Fibroblast of peridontal ligament (primary cell): ENCODE measurements around the gene PTBP3.
"Not testable (repeated sequence)": the region's sequence is repeated elsewhere in the genome, so short reads cannot be mapped to it uniquely, and the experiment has no call there.

Experiments
- DNase-seq: peaks from one replicate; pipeline ENCODE4 v3.0.0-alpha.2; 2010; ENCODE audit errors: extremely low read depth

The PTBP3 gene

DNA sequence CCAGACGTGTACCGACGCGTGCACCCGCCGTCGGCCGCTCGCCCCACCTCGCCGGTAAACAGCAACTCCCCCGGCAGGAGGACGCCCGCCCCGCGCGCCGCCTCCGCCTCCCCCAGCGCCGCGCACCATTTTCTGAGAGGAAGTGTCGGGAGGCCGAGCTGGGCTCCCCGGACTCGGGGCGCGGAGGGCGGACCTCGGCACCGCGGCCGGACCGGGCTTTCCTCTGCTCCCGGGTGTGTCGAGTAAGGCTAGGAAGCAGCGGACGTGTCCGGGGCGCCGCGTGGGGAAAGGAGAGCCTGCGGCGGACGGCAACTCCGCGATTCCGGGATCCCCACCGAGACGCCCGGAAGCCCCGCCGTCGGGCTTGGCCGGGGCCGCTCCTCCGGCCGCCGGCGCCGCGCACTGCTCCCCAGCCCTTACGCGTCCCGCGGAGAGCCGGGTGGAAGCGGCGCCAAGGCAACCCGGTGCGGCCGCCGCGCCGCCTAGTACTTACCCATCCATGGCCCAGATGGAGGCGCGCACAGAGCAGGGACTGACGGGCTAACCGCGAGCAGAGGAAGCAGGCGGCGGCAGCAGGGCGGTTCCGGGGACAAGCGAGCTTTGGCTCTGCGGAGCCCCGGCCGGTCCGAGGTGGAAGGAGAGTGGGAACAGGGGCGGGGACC is at the start of gene PTBP3:
TSS of gene PTBP3 (minus strand) at position 643 of the 662 bp plus-strand sequence. CDS start 35,754 bp downstream, outside the sequence.
- DNase-seq: no peak

DNA sequence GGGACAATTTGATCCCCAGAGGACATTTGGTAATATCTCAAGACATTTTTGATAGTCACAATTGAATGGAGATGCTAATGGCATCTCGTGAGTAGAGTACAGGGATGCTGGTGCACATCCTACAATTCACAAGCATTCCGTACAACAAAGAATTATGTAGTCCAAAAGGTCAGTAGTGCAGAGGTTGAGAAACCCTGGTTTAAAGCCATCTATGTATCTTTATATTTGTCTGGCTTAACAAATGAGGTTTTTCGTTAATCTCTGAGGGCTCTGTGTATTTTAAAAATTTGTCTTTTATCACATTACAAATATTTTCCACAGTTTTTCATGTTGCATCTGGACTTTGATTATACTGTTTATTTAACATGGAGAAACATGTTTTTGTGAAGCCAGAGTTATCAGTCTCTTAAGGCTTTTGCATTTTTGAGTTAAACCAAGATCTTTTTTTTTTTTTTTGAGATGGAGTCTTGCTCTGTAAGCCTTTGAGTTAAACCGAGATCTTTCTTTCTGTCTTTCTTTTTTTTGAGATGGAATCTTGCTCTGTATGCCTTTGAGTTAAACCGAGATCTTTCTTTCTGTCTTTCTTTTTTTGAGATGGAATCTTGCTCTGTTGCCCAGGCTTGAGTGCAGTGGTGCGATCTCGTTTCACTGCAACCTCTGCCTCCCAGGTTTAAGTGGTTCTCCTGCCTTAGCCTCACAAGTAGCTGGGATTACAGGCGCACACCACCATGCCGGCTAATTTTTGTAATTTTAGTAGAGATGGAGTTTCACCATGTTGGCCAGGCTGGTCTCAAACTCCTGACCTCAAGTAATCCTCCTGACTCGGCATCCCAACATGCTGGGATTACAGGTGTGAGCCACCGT is 49.3 kb upstream of the PTBP3 start:
- peak; percentile 17 for DNase-seq

- no peak for DNase-seq
Observed at GRCh38 chr9:112382066-112382465, 48.6 kb upstream of the PTBP3 start.

GRCh38 chr9:112380825-112381221 is 47.4 kb upstream of the PTBP3 start:
- DNase-seq: peak; percentile 64

DNA sequence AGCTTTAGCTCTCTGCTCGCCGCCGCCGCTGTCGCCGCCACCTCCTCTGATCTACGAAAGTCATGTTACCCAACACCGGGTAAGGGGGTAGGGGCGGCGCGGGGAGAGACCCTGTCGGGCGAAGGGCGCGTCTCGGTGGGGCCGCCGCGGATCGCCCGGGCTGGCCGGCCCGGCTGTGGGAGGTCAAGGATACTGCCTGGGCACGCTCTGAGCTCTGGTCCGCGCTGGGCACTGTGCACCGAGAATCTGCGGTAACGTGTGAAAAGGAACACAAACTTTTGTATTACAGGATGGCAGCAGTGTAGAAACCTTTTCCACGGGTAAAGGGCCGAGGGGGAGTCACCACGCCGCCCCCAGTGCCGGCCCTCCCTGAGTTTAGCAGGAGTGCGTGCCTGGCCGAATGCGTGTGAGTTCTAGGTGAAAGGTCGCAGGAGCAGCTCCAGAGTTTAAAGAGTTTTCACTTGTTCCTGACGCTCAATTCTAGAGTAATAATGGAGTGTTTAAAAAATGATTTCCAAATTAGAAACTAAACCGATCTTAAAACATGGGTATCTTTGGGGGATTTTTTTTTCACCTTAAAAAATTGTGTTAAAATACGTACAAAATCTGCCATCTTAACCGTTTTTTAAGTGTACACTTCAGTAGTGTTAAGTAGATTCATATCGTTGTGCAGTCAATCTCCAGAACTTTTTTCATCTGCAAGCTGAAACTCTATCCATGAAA is 46.8 kb upstream of the PTBP3 start, which contains the start of gene HSDL2:
TSS of gene HSDL2 (plus strand) at position 7 of the 723 bp plus-strand sequence. CDS start at position 63, 56 bp downstream.
- peak; percentile 50 for DNase-seq

- peak; percentile 97 for DNase-seq
Observed at GRCh38 chr9:112379177-112380101, 46.0 kb upstream of the PTBP3 start.

GRCh38 chr9:112378328-112379176 is 45.1 kb upstream of the PTBP3 start:
- peak; percentile 10 for DNase-seq

DNA sequence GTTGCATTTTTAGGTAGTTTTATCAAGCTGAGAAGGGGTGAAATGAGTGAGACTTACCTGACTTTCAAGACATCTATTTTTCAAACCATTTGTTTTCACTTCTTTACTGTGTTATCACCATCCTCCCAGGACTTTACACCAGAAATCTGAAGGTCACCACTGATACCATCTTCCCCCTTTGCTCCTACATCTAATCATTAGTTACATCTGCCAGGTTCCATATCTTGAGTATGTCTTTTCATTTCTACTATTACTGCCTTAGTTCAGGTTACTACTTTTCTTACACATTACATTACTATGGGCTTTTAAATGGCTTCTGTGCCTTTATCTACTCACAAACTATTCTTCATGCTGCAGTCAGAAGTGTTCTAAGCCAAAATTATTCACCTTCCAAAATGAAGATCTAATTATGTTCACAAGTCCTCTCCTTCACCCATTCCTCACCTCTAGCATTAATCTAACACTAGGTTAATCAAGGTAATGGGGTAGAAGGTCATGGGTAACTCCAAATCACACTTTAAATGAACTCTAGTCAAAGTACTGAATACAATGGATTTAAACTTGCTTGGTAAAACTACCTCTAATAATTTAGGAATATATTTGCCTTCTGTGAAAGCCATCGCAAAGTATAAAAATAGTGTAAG is 44.4 kb upstream of the PTBP3 start:
- peak; percentile 3 for DNase-seq

DNA sequence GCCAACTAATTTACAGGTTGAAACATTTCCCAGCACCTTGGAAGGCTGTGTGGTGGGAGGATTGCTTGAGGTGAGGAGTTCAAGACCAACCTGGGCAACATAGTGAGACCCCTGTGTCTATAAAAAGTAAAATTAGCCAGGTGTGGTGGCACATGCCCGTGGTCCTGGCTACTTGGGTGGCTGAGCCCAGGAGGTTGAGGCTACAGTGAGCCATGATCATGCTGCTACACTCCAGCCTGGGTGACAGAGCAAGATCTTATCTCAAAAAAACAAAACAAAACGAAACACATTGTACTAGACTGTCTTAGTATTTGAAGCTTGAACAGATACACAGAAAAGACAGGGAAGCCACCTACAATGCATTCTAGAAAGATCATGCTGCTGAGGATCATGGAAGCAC is 43.7 kb upstream of the PTBP3 start:
- no peak for DNase-seq

DNA sequence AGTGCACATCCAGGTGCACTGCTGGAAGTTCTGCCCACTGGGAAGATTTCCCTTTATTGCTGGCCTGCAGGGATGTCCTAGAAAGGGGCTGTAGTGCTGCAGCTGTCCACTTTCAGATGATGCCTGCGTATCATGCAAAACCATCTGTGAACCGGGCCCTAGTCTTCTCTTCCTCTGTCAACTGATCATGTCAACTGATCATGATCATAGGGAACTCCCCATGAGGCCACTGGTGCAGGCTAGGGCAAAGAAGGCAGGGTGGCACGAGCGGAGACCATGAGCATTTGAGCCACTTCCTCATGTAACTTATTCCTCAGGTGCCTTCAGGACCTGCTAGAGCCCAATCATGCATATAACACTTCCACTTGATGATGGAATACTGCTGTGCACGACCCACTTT is 41.9 kb upstream of the PTBP3 start:
- DNase-seq: no peak

DNA sequence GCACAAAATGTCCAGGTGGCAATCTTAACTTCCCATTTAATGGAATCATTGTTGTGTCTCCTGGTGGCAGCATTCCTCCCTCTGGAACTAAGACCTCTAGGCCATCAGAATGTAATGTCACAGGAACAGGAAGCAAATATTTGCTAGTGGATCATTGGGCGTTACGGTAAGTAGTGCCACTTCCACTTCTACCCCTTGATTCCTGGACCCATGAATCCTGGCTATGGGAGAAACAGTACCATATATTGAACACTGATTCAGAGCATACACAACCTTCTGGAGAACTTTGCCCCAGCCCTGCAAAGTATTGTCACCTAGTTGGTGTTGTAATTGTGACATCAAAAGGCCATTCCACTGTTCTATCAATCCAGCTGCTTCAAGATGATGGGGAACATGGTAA is 40.8 kb upstream of the PTBP3 start:
- DNase-seq: not testable (repeated sequence)

DNA sequence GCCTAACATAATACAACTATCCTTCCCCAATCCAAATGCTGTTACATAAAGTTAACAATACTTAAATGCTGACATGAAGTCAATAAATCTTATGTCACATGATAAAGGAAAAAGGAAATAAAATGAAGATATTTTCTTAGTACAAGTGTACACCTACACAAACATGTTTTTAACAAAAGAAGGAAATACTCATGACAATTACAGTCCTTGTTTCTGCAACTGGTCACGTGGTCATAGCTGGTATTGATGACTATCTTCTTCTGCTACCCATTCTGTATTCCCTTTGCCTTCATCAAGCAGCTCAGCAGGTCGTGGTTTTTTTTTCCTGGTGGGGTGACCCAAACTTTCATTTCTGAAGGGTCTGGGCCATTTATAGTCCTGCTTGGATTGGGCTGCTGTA is 40.2 kb upstream of the PTBP3 start:
- not testable (repeated sequence) for DNase-seq

- DNase-seq: no peak
Observed at GRCh38 chr9:112371060-112371459, 37.6 kb upstream of the PTBP3 start.

DNA sequence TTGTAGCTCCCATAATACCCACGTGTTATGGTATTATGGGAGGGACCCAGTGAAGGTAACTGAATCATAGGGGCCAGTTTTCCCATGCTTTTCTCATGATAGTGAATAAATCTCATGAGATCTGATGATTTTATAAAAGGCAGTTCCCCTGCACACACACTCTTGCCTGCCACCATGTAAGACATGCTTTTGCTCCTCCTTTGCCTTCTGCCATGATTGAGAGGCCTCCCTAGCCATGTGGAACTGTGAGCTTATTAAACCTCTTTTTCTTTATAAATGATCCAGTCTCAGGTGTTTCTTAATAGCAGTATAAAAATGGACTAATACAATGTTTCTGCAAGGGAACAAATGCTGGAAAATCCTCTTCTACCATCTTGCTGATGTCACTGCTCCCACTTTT is 36.4 kb upstream of the PTBP3 start:
- DNase-seq: no peak

DNA sequence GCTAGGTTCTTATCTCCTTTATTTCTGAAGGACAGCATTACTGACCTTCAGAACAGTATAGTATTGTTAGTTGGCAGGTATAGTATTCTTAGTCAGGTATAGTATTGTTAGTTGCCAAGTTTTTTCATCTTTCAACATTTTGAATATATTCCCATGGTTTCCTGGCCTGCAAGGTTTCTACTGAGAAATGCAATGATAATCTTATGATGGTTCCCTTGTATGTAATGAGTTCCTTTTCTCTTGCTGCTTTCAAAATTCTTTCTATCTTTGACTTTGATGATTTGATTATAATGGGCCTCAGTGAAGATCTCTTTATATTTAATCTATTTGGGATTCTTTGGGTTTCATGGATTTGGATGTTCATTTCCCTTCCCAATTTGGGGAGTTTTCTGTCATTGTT is 34.0 kb upstream of the PTBP3 start:
- no peak for DNase-seq

GRCh38 chr9:112366591-112366990 is 33.2 kb upstream of the PTBP3 start:
- DNase-seq: no peak

DNA sequence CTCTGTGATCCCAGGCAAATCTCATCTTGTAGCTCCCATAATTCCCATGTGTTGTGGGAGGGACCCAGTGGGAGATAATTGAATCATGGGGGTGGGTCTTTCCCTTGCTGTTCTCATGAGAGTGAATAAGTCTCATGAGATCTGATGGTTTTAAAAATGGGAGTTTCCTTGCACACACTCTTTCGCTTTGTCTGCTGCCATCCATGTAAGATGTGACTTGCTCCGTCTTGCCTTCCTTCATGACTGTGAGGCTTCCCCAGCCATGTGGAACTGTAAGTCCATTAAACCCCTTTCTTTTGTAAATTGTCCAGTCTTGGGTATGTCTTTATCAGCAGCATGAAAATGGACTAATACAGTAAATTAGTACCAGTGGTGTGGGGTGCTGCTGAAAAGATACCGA is 31.8 kb upstream of the PTBP3 start:
- not testable (repeated sequence) for DNase-seq

- DNase-seq: no peak
Observed at GRCh38 chr9:112364761-112365160, 31.3 kb upstream of the PTBP3 start.

DNA sequence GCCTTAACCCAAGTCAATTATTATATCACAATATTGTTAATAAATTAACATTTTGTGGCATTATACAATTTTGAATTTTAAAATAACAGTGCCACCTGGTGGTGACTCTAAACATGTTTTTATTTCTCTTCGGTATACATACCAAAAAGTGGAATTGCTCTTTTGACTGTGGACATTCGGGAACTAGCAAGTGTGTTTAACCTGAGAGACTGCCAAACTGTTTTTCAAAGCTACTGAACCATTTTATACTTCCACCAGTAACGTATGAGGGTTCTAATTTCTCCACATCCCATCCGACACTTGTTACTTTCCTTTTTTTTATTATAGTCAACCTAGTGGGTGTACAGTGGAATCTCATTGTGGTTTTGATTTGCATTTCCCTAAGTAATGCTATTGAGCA is 28.2 kb upstream of the PTBP3 start:
- peak; percentile 77 for DNase-seq
